GM10847 (cell line): ENCODE measurements around the gene MUC6.

ENCODE experiments used
- POLR2A ChIP-seq: IDR thresholded peaks from 2 replicates; pipeline ENCODE4 v1.6.1; 2011; ENCODE audit not compliant: insufficient read length; ENCODE audit errors: extremely low read depth

The MUC6 gene

DNA sequence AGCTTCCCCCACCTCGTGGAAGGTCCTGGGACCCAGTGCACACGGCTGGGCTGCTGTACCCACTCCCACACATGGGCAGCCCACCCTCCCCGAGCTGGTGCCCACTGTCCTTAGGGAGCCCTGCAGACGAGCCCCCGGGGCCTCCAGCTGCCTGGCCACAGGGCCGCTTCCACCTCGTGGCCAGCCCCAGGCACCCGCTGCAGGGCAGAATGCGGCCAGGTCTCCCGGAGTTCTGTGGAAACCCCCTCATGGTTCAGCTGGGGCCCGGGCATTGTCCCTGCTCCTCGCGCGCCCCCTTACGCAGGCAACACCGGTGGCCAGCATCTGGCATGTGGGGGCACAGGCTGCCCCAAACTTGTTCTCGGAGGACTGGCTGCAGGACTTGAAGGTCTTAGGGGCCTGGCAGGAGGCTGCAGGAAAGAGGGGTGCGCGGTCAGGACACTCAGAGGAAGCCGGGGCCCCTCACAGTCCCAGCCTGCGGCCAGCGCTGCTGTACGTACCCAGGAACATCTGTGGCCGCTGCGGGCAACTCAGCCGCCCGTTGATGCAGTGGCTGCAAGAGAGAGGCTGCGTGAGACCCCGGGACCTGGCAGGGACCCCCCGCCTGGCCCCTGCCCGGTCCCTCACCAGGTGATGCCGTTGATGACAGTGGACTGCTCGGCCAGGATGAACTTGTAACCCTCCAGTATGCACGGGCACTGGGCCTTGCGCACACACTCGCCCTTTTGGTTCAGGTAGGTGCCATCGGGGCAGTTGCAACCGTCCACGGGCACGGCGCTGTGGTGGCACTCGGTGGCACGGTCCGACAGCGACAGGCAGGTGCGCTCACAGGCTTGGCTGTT is 9.7 kb downstream of the MUC6 start:
- TF ChIP-seq POLR2A: no peak

DNA sequence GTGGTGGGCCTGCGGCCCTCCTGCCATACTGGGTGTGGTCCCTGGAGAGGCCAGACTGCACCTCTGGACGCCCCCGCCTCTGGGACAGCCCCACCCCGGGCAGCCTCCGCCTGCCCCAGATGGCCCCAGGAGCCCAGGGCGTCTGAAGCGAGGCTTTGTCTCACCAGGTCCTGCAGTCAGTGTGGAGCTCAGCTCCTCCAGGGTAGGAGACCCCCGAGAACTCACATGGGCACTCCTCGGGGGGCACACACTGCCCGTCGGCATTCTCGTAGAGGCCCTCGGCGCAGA is 10.4 kb downstream of the MUC6 start:
- no peak for TF ChIP-seq POLR2A

DNA sequence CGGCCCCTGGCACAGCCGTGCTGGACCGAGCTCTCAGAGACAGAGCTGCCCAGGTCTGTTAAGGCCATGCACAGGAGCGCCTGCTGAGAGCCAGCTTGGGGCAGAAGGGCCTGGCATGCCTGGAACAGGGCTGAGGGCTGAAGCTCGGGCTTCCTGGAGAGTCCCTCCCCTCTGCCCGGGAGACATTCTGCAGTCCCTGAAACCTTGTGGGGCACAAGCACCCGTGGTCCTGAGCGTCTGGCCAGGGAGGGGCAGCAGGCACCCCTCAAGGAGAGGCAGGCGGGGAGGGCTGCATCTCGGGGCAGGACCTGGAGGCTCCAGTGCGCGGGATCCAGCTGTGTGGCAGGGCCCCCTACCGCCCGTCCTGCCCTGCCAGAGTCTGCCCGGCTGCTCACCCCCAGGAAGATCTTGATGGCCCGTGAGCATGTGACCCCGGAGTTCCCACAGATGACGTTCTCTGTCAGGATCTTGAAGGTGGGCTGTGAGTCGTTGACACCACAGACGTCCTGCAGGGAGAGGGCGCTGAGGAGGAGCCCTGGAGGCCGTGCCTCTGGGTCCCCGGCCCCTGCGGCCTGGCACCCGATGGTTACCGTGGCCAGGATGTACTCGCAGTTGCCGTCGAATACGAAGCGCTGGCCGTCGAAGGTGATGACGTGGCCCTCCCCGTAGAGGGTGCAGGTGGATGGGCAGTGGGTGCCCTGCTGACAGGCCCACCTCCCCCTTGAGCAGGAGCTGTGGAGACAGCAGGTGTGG is 10.9 kb downstream of the MUC6 start:
- no peak for TF ChIP-seq POLR2A

DNA sequence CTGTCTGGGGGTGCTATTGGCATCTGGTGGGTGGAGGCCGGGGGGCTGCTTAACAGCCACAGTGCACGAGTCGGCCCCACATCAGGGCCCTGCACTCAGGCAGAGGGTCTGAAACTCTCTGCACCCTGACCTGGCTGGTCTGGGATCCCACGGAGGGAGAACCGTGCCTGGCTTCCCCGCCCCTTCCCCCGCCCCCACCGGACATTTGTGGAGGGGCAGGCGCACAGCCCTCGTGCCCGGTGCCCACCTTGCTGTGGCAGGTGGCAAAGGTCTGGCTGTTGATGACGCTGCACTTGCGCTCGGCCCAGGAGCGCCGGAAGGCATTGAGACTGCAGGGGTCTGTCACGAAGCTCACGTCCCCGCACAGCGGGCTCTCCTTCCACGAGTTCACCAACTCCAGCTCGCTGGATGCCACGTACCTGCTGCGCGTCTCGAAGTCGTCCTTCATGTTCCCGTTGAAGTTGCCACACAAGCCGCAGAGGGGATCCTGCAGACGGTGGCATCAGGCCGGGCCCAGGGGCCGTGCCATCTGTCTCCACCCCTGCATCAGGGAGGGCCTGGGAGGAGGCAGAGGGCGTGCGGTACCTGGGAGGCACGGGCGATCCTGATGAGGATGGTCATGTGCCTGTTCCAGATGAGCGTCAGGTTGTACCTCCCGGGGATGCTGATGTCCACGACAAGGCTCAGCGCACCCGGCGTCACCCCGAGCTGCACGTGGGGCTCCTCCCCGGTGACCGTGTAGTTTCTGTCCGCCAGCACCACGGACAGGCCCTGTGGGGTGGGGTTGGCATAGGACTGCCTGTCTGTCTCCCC is 11.7 kb downstream of the MUC6 start:
- no peak for TF ChIP-seq POLR2A

DNA sequence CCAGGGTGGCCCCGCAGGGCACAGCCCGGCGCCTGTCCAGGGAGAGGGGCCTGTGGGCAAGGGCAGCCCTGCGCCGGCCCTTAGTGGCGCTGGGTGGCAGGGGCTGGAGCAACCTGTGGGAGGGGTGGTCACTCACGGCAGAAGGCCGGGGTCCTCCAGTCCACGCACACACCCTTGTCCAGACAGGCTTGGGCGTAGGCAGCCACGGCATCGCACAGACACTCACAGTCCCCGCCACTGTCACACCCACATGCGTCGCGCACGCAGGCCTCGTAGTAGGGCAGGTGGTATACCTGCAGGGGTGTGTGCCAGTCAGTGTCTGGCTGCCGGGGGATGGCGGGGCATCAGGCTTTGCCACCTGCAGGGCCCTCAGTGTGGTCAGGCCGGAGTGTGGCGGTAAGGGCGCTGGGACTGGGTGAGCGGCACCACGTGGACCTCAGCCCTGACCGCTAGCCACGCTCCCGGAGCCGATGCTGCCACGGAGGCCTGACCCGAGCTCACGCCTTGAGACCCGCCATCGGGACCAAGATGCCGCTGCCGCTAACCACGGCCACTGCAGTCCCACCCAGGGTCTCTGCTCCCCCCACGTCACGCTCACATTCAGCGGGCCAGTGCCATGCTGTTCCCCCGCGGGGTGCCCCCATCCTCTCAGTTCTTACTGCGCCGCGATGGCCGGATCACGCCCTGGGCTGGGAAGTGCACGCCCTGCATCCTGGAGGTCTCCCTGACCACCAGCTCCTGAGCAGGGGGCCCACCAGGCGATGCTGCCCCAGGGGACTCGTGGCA is 12.5 kb downstream of the MUC6 start:
- TF ChIP-seq POLR2A: no peak

GRCh38 chr11:1022908-1023810 is 13.4 kb downstream of the MUC6 start:
- no peak for TF ChIP-seq POLR2A

DNA sequence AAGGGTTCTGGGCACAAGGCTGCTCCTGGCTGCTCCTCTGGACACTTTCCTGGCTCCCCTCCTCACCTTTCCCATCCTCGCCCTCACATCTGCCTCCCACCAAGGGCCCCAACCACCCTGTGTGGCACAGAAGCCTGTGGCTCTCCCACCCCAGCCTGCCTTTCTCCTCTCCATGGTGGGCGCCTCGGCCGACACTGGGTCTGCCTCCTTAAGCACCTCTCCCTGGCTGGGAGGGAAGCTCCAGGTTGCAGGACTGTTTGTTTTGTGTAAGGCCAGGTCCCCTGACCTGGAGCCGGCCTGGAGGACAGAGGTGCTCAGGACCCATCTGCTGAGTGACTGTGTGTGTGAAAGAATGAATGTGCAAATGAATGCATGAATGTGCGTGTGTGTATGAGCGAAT is 14.1 kb downstream of the MUC6 start:
- TF ChIP-seq POLR2A: no peak

DNA sequence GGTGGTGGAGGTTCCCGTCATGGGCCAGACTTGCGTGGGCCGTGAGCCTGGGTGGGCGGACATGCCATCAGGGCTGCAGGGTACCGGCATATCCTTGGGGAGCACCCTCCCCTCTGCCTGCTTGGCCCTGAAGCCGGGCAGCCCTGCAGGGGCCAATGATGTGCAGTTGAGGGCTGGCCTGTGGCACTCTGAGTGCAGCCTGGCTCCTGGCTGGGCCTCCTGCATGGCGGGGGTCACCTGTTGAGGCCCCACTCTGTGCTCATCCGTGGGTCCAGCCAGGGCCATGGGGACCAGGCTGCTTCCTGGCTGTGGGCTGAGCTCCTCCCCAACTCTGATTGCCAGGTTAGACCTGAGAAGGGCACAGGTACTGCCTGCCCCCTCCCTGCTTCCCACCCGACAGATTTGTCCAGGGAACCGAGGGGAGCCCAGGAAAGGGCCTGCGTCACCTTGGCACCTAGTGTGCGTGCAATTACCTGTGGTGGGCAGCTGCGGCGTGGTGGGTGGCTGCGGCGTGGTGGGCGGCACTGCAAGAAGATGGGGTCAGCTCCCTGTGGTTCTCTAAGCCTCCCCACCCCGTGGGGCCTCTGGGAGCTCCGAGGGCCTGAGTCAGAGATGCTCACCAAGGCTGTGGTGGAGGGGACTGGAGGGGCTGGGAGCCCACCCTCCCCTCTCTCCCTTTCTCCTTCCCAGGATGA is 16.2 kb downstream of the MUC6 start:
- no peak for TF ChIP-seq POLR2A

GRCh38 chr11:1019321-1019910 is 17.1 kb downstream of the MUC6 start:
- no peak for TF ChIP-seq POLR2A

GRCh38 chr11:1018091-1018490 is 18.4 kb downstream of the MUC6 start:
- no peak for TF ChIP-seq POLR2A

- no peak for TF ChIP-seq POLR2A
These were observed 19.1 kb downstream of the MUC6 start for GRCh38 chr11:1017269-1018005.

DNA sequence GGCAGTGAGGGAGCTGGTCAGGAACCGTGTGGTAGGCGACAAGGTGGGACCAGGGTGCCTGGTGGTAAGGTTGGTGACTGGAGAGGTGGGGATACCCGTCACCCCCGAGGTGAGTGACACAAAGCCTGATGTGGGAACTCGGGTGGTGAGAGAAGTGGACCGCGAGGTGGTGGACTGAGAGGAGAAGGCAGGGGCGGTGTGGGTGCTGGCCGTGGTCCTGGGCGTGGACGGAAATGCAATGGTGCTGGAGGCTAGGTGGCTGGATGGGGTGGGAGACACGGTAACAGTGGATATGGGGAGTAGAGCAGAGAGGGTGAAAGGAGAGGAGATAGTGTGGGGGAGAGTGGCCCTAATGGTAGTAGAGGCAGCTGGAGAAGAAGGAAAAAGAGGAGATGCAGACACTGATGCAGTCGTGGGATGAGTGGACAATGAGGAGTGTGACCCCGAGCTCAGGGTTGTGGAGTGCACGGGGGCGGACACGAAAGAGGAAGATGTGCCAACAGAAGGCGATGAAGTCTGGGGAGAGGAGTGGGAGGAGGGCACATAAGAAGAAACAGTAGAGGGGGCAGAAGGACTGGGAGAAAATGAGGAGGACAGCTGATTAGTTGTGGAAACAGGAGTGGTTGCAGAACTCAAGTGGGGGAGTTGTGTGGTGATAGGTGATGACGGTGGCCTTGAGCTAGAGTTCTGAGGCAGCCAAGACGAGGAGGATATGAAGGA is 20.5 kb downstream of the MUC6 start:
- TF ChIP-seq POLR2A: no peak
